Activated CD4-positive, alpha-beta T cell treated with anti-CD3 and anti-CD28 coated beads for 48 hours (primary cell): Measurements from ENCODE around the gene SALL2.
A peak's percentile ranks its signal among the peaks of the same experiment; 100 is the strongest.

Experiments used
- DNase-seq: peaks from one replicate; pipeline ENCODE4 v3.0.0-alpha.2; 2020

The SALL2 gene

GRCh38 chr14:21527318-21527679 is 1.2 kb upstream of the SALL2 start:
- DNase-seq: no peak

- DNase-seq: no peak
Measured at GRCh38 chr14:21526672-21527317, 649 bp upstream of the SALL2 start.

DNA sequence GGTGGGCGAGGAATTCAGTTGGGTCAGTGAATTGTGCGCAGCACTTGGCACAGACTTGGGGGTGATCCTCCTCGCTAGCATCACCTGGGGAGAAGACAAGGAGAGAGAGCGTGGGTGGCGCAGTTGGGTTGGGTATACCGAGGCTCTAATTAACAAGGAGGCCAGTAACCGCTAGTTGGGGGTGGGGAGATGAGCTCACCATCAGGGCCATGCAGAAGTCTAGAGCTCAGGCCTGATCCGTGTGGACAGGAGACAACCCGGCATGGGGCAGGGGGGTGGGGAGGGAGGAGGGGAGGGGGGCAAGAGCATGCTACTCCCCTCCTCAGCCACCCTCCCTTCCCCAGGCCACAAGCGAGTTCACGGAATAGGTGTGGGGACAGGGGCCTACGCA is 580 bp downstream of the SALL2 start:
- DNase-seq: no peak

DNA sequence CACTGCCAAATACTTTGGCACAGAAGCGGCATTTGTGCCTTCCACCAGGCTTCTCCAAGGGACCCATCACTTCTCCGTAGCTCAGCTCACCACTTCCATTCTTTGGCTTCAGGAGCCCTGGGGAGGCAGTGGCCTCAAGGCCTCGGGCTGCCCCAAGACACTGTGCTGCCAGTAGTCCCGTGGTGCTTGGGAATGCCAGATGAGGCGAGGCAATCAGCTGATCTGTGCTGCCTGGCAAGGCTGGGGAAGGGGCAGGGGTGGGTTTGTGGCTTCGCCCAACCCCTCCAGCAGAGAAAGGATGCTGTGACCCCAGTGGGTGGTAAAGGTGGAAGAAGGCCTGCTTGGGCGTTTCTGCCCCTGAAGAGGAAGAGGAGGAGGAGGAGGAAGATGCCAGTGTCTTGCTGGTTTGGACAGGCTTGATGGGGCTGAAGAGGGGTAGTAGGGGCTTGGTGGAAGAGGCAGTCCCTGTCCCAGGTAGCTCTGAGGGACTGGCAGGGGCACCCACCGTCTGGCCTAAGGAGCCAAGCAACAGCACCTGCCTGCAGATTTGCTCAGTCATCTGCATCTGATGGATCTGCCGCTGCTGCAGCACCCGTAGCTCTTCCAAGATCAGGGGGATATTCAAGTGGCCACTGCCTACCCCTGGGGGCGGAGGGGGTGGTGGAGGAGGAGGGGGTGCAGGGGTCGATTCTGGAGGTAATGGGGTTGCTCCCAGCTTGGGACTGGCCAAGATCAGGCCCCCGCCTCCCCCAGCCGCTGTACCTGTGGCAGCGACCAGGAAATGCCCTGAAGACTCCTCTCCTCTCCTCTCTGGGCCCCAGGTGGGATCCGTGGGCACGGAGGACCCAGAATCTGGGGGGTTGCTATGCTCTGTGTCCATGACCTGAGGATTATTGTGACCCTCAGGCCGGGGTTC is 1.3 kb downstream of the SALL2 start:
- no peak for DNase-seq

DNA sequence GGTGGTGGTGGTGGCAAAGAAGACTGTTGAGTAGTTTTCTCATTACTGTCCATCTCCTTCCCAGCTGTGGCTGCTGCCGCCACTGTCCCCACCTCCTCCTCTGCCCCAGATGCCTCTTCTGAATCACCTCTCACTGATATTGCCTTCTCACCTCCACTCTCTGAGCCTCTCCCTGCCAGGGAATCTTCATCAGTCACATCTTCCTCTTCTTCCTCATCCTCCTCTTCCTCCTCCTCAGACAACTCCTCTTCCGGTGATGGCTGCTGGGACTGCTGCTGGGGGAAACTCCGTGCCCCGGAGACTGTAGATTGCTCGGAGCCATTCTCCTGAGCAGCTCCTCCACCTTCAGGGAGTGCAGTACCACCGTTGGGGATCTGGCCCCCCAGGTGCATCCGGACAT is 2.9 kb downstream of the SALL2 start:
- no peak for DNase-seq

GRCh38 chr14:21521501-21521900 is 4.6 kb downstream of the SALL2 start:
- no peak for DNase-seq

DNA sequence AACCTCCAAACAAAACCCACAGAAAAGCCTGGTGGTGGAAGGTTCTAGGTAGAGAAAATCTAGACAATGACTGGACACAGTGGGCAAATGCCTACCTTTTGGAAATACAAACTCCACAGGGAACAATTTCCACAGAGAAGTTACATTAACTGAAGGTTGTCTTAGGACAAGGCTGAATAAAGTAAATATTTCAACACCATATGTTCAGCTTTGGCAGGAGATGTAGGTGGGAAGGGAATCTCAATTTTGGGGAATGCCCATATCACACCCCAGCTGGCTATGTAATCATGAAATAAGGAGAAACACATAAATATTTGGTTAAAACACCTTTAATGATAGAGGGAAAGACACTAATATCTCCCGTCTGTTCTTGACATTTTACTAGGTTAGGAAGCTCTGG is 5.4 kb downstream of the SALL2 start:
- no peak for DNase-seq

GRCh38 chr14:21518725-21519124 is 7.4 kb downstream of the SALL2 start:
- no peak for DNase-seq

DNA sequence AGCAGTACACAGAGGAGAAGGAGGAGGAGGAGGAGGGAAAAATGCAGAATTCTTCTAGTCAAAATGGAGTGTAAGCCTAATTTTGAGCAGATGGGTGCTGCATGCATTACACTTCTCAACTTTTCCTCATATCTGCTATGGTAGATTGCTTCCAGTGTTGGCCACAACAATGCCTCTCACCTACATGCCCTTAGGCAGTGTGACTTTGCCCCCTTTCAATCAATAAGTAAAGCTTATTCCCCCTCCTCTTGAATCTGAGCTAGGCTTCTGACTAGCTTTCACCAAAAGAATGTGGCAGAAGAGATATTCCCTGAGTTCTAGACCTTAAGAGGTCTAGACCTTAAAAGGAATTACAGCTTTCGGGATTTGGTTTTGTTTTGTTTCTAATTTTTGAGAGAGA is 11.8 kb downstream of the SALL2 start:
- DNase-seq: no peak

GRCh38 chr14:21510735-21511657 is 15.2 kb downstream of the SALL2 start, which contains the start of gene METTL3:
METTL3 (minus strand) TSS chr14:21511340; CDS start chr14:21511223, 117 bp downstream.
- peak; percentile 94 for DNase-seq

DNA sequence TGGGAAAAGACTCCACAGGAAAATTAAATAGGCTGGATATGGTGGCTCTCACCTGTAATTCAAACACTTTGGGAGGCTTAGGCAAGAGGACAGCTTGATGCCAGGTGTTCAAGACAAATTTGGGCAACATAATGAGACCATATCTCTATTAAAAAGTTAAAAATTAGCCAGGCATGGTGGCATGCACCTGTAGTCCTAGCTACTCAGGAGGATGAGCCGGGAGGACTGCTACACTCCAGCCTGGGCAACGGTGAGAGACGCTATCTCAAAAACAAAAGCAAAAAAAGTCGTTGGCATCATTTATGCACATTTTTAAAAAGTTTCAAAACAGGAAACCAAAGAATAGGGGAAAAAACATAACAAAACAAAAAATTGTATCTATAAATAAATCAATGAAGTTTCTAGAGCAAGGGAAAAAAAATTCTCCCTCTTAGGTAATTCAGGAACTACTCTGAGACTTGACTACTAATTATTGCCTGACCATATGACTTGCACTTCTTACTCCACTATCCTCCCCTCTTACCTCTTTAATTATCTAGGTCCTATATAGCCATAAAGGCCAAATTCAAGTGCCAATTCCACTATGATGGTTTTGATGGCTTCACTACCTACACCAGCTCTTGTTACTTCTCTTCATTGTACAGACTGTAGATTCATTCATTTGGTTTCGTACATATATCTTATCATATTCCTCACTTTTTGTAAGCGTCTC is 16.6 kb downstream of the SALL2 start:
- no peak for DNase-seq

DNA sequence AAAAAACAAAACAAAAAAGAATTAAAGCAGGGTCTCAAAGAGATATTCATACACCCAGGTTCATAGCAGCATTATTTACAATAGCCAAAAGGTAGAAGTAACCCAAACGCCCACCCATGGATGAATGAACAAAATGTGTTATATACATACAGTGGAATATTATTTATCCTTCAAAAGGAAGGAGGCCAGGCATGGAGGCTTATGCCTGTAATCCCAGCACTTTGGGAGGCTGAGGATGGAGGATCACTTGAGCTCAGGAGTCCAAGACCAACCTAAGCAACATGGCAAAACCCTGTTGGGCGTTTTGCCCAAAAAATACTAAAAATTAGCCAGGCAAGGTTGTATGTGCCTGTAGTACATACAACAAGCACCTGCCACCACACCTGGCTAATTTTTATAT is 19.6 kb downstream of the SALL2 start:
- DNase-seq: no peak

DNA sequence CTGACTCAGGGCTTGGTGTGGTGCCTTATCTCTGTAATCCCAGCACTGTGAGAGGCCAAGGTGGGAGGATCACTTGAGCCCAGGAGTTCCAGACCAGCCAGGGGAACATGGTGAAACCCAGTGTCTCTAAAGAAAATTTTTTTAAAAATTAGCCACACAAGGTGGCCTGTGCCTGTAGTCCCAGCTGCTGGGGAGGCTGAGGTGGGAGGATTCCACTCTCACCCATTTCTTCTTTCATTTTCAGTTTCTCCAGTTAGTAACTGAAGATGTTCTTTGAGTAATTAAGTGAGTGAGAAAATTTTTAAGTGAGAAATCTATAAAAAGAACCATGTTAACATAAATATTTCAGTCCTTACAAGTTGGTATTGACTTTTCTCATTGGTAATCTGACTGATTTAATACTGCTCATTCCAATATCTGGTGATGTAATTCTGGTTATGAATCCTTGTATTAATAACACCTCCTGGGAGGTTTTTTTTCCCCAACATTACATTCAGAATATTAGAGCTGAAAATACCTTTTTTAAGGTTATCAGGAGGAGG is 21.1 kb downstream of the SALL2 start:
- peak; percentile 41 for DNase-seq

DNA sequence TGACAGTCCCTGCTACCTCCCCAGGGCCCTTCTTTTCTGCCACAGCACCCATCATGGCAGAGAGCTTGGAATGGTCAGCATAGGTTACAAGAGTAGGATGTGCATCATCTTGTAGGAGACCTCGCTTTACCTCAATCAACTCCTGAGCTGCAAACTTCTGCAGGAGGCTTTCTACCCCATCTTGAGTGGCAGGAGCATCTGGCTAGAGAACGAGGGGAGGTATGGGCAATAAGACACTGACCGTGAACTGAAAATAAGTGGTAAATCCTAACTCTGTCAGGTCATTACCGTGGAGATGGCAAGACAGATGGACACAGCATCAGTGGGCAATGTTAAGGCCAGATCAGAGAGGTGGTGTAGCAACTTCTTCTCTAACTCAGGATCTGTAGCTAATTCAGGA is 22.8 kb downstream of the SALL2 start:
- no peak for DNase-seq

DNA sequence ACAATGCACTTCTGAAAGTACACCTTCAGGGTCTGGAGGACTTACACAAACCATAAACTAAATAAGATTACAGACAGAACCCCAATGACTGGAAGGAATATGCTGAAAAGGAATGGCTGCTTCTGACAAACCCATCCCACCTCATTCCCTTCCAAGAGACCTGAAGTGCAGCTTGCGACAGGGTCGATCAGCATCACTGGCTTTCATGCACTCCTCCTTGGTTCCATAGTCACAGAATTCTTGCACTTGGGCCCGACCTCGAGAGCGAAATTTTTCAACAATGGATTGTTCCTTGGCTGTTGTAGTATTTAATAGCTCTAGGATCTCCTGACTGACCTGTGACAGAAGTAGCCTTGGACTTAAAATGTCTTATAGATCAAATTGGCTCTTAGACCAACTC is 24.6 kb downstream of the SALL2 start:
- DNase-seq: no peak

DNA sequence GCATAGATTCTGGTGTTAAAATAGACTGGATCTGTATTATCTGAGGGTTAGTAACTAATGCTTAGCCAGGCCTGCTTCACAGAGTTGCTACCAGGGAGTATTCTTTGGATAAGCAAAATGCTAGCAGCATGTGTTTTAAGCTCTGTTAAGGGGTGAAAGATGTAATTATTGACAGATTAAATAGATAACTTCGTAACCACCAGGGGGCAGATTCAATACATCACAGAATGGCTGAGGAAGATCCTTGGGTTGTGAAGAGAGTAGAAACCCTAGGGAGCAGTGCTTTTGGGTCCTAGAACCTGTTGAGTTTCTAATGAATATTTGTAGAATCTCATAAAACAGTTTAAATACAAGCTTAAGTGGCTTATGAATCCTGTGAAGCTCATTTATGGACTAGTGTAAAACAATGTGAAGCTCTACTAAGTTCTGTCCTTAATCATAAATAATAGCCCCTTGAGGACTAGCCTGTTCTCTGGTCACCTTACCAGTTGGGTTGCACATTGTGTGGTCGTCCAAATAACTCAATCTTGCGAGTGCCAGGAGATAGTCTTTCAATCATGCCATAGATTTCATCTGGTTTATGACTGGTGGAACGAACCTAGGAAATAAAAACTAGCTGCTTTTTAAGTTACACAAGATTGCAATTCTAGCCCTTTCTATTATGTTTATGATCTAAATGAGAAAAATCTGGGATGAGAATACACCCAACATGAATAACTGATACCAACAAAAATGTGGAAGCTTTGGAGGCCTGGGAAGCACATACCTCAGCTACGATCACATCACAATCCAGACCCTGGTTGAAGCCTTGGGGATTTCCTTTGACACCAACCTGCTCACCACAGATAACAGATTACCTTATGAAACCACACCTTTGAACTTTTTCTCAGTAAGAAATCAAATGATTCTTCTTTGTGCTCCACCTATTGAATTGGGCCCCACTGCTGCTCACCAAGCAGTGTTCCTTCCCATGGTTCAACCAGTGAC is 27.3 kb downstream of the SALL2 start:
- DNase-seq: no peak

DNA sequence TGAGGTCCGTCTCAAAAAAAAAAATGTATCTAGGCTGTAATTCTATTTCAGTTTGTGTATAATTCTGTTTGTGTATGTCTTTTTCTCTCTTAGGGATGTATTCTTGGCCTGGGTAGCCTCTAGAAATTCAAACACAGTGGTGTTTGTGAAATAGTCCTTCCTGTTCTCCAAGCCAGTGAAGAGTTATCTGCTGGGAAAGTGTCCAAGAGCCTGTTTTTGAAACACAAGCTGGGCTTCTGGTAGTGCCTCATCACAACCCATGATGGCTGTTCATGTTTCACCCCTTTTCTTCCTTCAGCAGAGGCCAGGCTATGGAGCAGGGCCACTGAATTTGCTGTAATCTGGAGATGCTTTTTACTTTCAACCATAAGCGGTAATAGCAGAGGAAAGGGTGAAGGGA is 29.7 kb downstream of the SALL2 start:
- DNase-seq: no peak

DNA sequence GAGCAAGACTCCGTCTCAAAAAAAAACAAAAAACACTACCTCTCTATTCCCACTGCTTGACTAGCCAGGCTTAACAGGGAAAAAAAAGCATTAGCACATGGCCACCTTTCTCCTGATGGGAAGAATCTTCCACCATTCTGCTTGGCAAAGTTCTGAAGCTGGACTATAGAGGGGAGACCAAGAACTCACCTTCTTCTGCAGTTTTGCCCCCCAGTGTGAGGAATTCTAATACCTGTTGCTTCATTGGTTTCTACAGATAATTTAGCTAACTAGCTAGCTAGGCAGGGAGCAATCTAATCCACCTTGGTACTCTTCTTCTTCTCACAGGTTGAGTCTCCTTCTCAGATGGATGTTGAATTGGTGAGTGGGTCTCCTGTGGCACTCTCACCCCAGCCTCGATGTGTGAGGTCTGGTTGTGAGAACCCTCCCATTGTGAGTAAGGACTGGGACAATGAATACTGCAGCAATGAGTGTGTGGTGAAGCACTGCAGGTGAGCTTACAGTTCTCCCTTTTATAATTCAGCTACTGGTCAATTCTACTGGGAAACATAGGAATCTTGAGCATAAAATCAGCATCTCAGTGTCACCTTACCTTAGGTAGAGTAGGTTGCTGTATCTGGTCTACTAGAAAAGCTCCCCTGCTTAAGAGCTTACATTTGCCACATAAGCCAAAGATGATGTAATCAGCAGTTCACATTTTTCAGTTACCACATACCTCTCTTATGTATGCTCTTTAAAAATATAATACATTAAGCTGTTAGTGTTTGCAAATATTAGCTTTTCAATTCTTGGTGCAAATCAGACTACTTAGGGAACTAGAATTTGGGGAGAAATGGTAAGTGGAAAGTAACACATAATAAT is 31.0 kb downstream of the SALL2 start:
- DNase-seq: no peak

DNA sequence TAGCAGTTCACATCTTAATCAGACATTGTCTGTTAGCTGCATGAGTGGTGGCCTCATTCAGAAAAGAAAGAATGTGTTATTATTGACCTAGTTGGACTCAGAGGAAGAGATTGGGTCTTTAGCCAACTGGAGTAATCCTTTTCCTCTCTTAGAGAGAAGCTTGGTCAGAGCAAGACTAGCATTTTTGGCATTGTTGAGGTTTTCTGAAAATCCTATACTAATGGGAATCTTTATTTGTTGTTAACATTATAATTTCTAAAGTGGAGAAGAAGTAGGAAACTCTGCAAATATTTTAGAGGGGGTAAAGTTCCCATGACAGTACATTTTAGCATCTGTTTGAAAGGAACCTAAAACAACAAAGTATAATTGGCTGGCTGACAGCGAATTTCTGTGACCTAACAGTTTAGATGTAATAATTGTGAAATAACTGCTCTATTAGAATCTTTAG is 39.5 kb downstream of the SALL2 start:
- no peak for DNase-seq
